ENCODE data around the gene SERINC4. TPM values are rescaled to one million over a fixed set of nuclear protein-coding genes. Genes with fewer than 3 reads are reported as not detected.
A peak's percentile ranks its signal among the peaks of the same experiment; 100 is the strongest.

The SERINC4 gene
- total RNA-seq, 1 experiment from 2014 or later: not detected

DNA sequence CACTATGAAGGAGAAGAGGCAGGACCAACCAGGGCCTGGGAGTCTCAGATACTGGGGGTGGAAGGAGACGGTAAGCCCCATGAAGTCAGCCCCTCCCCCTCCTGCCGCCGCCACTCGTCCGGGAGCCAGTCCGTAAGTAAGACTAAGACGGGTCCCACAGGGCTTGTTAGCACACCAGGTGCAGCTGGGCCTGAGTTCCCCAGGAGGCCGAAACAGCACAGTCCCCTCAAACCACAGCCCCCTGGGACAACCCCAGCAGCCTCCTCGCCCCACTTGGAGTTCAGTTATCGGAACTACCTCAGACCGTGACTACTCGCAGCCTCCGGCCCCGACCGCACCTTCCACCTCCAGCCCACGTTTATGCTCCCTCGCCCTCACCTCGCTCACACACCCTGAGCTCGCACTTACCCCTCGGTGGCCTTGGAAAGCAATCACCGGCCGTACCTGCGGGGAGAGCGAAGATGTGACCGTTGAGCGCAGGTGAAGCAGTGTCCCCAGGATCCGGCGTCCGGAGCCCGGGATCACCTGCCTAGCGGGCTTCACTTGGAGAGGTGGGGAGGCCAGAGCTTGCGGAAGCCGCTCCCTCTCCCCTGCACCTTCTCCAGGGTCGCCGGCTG is 23.8 kb downstream of the SERINC4 start:
- Mint-ChIP-seq H3K4me1 (ENCODE audit: insufficient read depth, unreplicated experiment) (peaks cover 18% of the 10 kb centered on the region), H3K4me3 (ENCODE audit: unreplicated experiment) (peak overlapping the region; percentile 85), H3K27ac (ENCODE audit: low read depth, unreplicated experiment) (peak overlapping the region; percentile 67), H3K9me3 (ENCODE audit: unreplicated experiment) (no peaks in the 10 kb centered on the region), H3K36me3 (ENCODE audit: insufficient read depth, unreplicated experiment) (peaks cover 41% of the 10 kb centered on the region), H3K27me3 (ENCODE audit: insufficient read depth, unreplicated experiment) (no peaks in the 10 kb centered on the region)
- ChIA-PET POLR2A (interaction anchor here (0.8 to 7.9 kb wide), 13 partner anchors 10 to 651 kb away, joined by 3 to 162 read pairs (median 8); partner anchors contain the start of genes HYPK, MFAP1, PDIA3 and SERF2), CTCF (interaction anchor here (0.5 to 4.5 kb wide), 8 partner anchors 8 to 49 kb away, joined by 3 to 40 read pairs (median 4); partner anchors contain the start of genes MFAP1 and SERF2)
- no peak for TF ChIP-seq CTCF (IDR thresholded peaks at IDR 0.05; ENCODE audit: unreplicated experiment)
- intact Hi-C loops (cut with micrococcal nuclease): no loop called here
- no TSS peak for BruUV-seq (replicated peaks)
- no peak for DNase-seq (ENCODE audit: unreplicated experiment)

- H3K4me1 Mint-ChIP-seq (ENCODE audit: insufficient read depth, unreplicated experiment): peaks cover 18% of the 10 kb centered on the region
- no TSS peak for BruUV-seq (replicated peaks)
- H3K27ac Mint-ChIP-seq (ENCODE audit: low read depth, unreplicated experiment): peak overlapping the region; percentile 67
- peaks cover 48% of the 10 kb centered on the region for H3K36me3 Mint-ChIP-seq (ENCODE audit: insufficient read depth, unreplicated experiment)
- peak; percentile 83 for DNase-seq (ENCODE audit: unreplicated experiment)
- intact Hi-C loops (cut with micrococcal nuclease): no loop called here
- H3K27me3 Mint-ChIP-seq (ENCODE audit: insufficient read depth, unreplicated experiment): no peaks in the 10 kb centered on the region
- H3K4me3 Mint-ChIP-seq (ENCODE audit: unreplicated experiment): peak overlapping the region; percentile 85
- ChIA-PET CTCF (interaction anchor here (0.7 to 4.5 kb wide), 7 partner anchors 9 to 338 kb away, joined by 3 to 40 read pairs (median 6); partner anchors contain the start of gene SERF2), POLR2A (interaction anchor here (0.8 to 7.9 kb wide), 8 partner anchors 14 to 651 kb away, joined by 3 to 162 read pairs (median 7); partner anchors contain the start of genes HYPK, PDIA3, SERF2 and SERINC4)
- H3K9me3 Mint-ChIP-seq (ENCODE audit: unreplicated experiment): no peaks in the 10 kb centered on the region
- no peak for TF ChIP-seq CTCF (IDR thresholded peaks at IDR 0.05; ENCODE audit: unreplicated experiment)
Measured at GRCh38 chr15:43775411-43775965, 24.5 kb downstream of the SERINC4 start.

DNA sequence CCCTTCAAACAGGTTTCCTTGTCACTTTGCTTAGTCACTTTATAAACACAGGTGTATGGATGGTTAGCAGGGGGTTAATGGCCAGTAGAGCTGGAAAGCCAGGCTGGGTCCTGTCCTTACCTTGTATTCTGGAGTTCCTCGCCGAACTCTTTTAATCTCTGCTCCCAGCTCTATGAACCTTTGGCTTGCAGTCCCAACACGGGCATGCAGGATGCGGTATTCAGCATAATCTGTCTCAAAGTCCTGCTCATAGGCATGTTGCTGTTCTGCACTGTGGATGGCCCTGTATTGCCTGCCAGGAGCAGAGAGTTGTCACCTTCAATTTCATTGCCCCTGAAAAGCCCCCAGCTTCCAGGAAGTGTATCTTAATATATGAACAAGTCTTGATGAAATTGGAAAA is 26.0 kb downstream of the SERINC4 start:
- peaks cover 62% of the 10 kb centered on the region for H3K36me3 Mint-ChIP-seq (ENCODE audit: insufficient read depth, unreplicated experiment)
- TF ChIP-seq CTCF (IDR thresholded peaks at IDR 0.05; ENCODE audit: unreplicated experiment): no peak
- ChIA-PET POLR2A (interaction anchor here (0.8 to 7.9 kb wide), 2 partner anchors 20 to 32 kb away, joined by 3 to 162 read pairs; partner anchors contain the start of genes HYPK, SERF2 and SERINC4), CTCF (interaction anchor here (0.8 to 4.5 kb wide), 5 partner anchors 16 to 333 kb away, joined by 3 to 40 read pairs (median 3); partner anchors contain the start of gene SERF2)
- H3K4me3 Mint-ChIP-seq (ENCODE audit: unreplicated experiment): no peak overlapping the region
- peaks cover 18% of the 10 kb centered on the region for H3K4me1 Mint-ChIP-seq (ENCODE audit: insufficient read depth, unreplicated experiment)
- H3K27ac Mint-ChIP-seq (ENCODE audit: low read depth, unreplicated experiment): no peak overlapping the region
- no peak for DNase-seq (ENCODE audit: unreplicated experiment)
- BruUV-seq (replicated peaks): no TSS peak
- intact Hi-C loops (cut with micrococcal nuclease): no loop called here
- H3K27me3 Mint-ChIP-seq (ENCODE audit: insufficient read depth, unreplicated experiment): no peaks in the 10 kb centered on the region
- H3K9me3 Mint-ChIP-seq (ENCODE audit: unreplicated experiment): no peaks in the 10 kb centered on the region

- Mint-ChIP-seq H3K4me1 (ENCODE audit: insufficient read depth, unreplicated experiment) (peaks cover 18% of the 10 kb centered on the region), H3K4me3 (ENCODE audit: unreplicated experiment) (no peak overlapping the region), H3K27me3 (ENCODE audit: insufficient read depth, unreplicated experiment) (no peaks in the 10 kb centered on the region), H3K36me3 (ENCODE audit: insufficient read depth, unreplicated experiment) (peaks cover 77% of the 10 kb centered on the region), H3K27ac (ENCODE audit: low read depth, unreplicated experiment) (peak overlapping the region; percentile 91), H3K9me3 (ENCODE audit: unreplicated experiment) (no peaks in the 10 kb centered on the region)
- DNase-seq (ENCODE audit: unreplicated experiment): no peak
- no peak for TF ChIP-seq CTCF (IDR thresholded peaks at IDR 0.05; ENCODE audit: unreplicated experiment)
- ChIA-PET CTCF (interaction anchor here (1.8 to 3.2 kb wide), 2 partner anchors 13 to 23 kb away, joined by 5 to 23 read pairs; no protein-coding TSS in a partner anchor), POLR2A (interaction anchor here (0.8 to 3.6 kb wide), 8 partner anchors 9 to 28 kb away, joined by 3 to 23 read pairs (median 4); partner anchors contain the start of genes HYPK, PDIA3, SERF2 and SERINC4)
- intact Hi-C loops (cut with micrococcal nuclease): no loop called here
- BruUV-seq (replicated peaks): no TSS peak
Measured at GRCh38 chr15:43772624-43773023, 27.4 kb downstream of the SERINC4 start.

Data from MCF 10A (cell line).